WTC11 (cell line): ENCODE results near the gene GPX1. TPM values are rescaled to one million over a fixed set of nuclear protein-coding genes. Genes with fewer than 3 reads are reported as not detected.
A peak's percentile ranks its signal among the peaks of the same experiment; 100 is the strongest.

Experiments
- ATAC-seq: fragments of 200-7000 bp; cut with Tn5 transposase; 2 replicates; pipeline ENCODE4 v1.10.0; 2021; ENCODE audit warnings: mild to moderate bottlenecking, moderate library complexity
- CTCF ChIA-PET: fragments of 300-600 bp; sonication (Branson Sonifier 250); formaldehyde crosslinking; loops from one replicate; lab custom pipeline; 2021; ENCODE audit warnings: antibody characterized with exemption; lab: Charles Lee
- POLR2A ChIA-PET: fragments of 350-600 bp; sonication (Branson Sonifier 250); formaldehyde crosslinking; loops from one replicate; lab custom pipeline; 2021; ENCODE audit warnings: antibody characterized with exemption; lab: Charles Lee
- DNase-seq: peaks from one replicate; pipeline ENCODE4 v3.0.0; 2021; ENCODE audit warnings: low spot score
- H3K27ac Mint-ChIP-seq: 2 replicates; pipeline ENCODE4 v1.8.0; 2021; ENCODE audit warnings: mixed read lengths
- H3K27me3 Mint-ChIP-seq: 2 replicates; pipeline ENCODE4 v1.8.0; 2021; ENCODE audit warnings: low read depth, mild to moderate bottlenecking, moderate library complexity, mixed read lengths
- H3K36me3 Mint-ChIP-seq: 2 replicates; pipeline ENCODE4 v1.8.0; 2021; ENCODE audit warnings: mixed read lengths
- H3K4me1 Mint-ChIP-seq: 2 replicates; pipeline ENCODE4 v1.8.0; 2022; ENCODE audit warnings: mixed read lengths
- H3K4me3 Mint-ChIP-seq: 2 replicates; pipeline ENCODE4 v1.8.0; 2021; ENCODE audit warnings: mild to moderate bottlenecking, moderate library complexity, mixed read lengths
- H3K9me3 Mint-ChIP-seq: 2 replicates; pipeline ENCODE4 v1.8.0; 2021; ENCODE audit warnings: mixed read lengths
- CDX4 ChIP-seq: fragments of 250-450 bp; sonication (Bioruptor Pico); IDR thresholded peaks from 2 replicates; pipeline ENCODE4 v1.9.0; 2021; ENCODE audit warnings: moderate library complexity, mild to moderate bottlenecking, inconsistent platforms, borderline replicate concordance
- E2F5 ChIP-seq: sonication (generic); formaldehyde crosslinking; IDR thresholded peaks from 2 replicates; pipeline ENCODE4 v1.8.1; 2022; ENCODE audit warnings: mild to moderate bottlenecking, moderate library complexity, missing genetic modification reagents
- EMX1 ChIP-seq: fragments of 250-450 bp; sonication (Bioruptor Pico); IDR thresholded peaks from 2 replicates; pipeline ENCODE4 v1.8.0; 2021; ENCODE audit warnings: mild to moderate bottlenecking
- HMGA2 ChIP-seq: fragments of 250-450 bp; sonication (Bioruptor Pico); IDR thresholded peaks from 2 replicates; pipeline ENCODE4 v1.4.0; 2021; ENCODE audit warnings: mild to moderate bottlenecking, moderate library complexity
- JUN ChIP-seq: sonication (generic); formaldehyde crosslinking; IDR thresholded peaks from 2 replicates; pipeline ENCODE4 v1.8.0; 2023; ENCODE audit warnings: mild to moderate bottlenecking, missing genetic modification reagents
- NFATC4 ChIP-seq: fragments of 250-450 bp; sonication (Bioruptor Pico); IDR thresholded peaks from 2 replicates; pipeline ENCODE4 v1.9.0; 2021; ENCODE audit warnings: mild to moderate bottlenecking
- NFE2L1 ChIP-seq: sonication (generic); formaldehyde crosslinking; IDR thresholded peaks from 2 replicates; pipeline ENCODE4 v1.8.1; 2023; ENCODE audit warnings: missing genetic modification reagents
- NR2C2 ChIP-seq: sonication (generic); formaldehyde crosslinking; IDR thresholded peaks from 2 replicates; pipeline ENCODE4 v1.8.0; 2022; ENCODE audit warnings: mild to moderate bottlenecking, missing genetic modification reagents
- RELA ChIP-seq: sonication (generic); formaldehyde crosslinking; IDR thresholded peaks from 2 replicates; pipeline ENCODE4 v1.8.1; 2022; ENCODE audit warnings: missing genetic modification reagents, mild to moderate bottlenecking, borderline replicate concordance
- ZNF138 ChIP-seq: sonication (generic); formaldehyde crosslinking; conservative IDR thresholded peaks from 2 replicates; pipeline ENCODE4 v1.8.1; 2022; ENCODE audit warnings: mild to moderate bottlenecking, moderate library complexity, missing genetic modification reagents
- ZNF232 ChIP-seq: sonication (generic); formaldehyde crosslinking; IDR thresholded peaks from 2 replicates; pipeline ENCODE4 v1.8.0; 2022; ENCODE audit warnings: mild to moderate bottlenecking, missing genetic modification reagents
- ZNF281 ChIP-seq: sonication (generic); formaldehyde crosslinking; IDR thresholded peaks from 2 replicates; pipeline ENCODE4 v1.8.0; 2023; ENCODE audit warnings: mild to moderate bottlenecking, missing genetic modification reagents
- ZNF317 ChIP-seq: sonication (generic); formaldehyde crosslinking; IDR thresholded peaks from 2 replicates; pipeline ENCODE4 v1.8.1; 2023; ENCODE audit warnings: low read depth, mild to moderate bottlenecking, moderate library complexity, missing genetic modification reagents, borderline replicate concordance
- ZNF423 ChIP-seq: fragments of 250-450 bp; sonication (Bioruptor Pico); IDR thresholded peaks from 2 replicates; pipeline ENCODE4 v2.1.2; 2022; ENCODE audit warnings: mild to moderate bottlenecking, moderate library complexity
- ZNF425 ChIP-seq: fragments of 250-450 bp; sonication (Bioruptor Pico); conservative IDR thresholded peaks from 2 replicates; pipeline ENCODE4 v1.9.0; 2021; ENCODE audit warnings: mild to moderate bottlenecking
- total RNA-seq: library from RNA; stranded (reverse); gene quantifications from 3 replicates; pipeline ENCODE4 v1.2.3, GENCODE V29; 2021
- TF ChIP-seq, protein P1 (sequence below): sonication (generic); formaldehyde crosslinking; conservative IDR thresholded peaks from 2 replicates; pipeline ENCODE4 v1.8.1; 2023; ENCODE audit warnings: mild to moderate bottlenecking, low read depth, missing genetic modification reagents, moderate library complexity
- TF ChIP-seq, protein P2 (sequence below): sonication (generic); formaldehyde crosslinking; IDR thresholded peaks from 2 replicates; pipeline ENCODE4 v1.8.1; 2023; ENCODE audit warnings: mild to moderate bottlenecking, missing genetic modification reagents

GPX1 gene
- total RNA-seq, 1 experiment from 2014 or later: 323 TPM

- Mint-ChIP-seq H3K27ac (peak overlapping the region; percentile 88), H3K9me3 (no peaks in the 10 kb centered on the region), H3K36me3 (0 out of 2 replicates have a peak, but pooled peaks cover 8% of the 10 kb centered on the region), H3K27me3 (no peaks in the 10 kb centered on the region), H3K4me3 (no peak overlapping the region), H3K4me1 (peaks cover 10% of the 10 kb centered on the region)
- DNase-seq: no peak
- ChIA-PET CTCF (no interaction called here), POLR2A (interaction anchor here (0.7 kb wide), 1 partner anchor 159 kb away, joined by 3 read pairs; no protein-coding TSS in a partner anchor)
- ATAC-seq: no peak
- TF ChIP-seq ZNF232 (CRISPR knock-in tag) (no peak), ZNF281 (CRISPR knock-in tag) (no peak)
Measured at GRCh38 chr3:49383387-49383786, 25.2 kb upstream of the GPX1 start.

- no peak for ATAC-seq
Measured at GRCh38 chr3:49378249-49378895, 20.2 kb upstream of the GPX1 start.

More at GRCh38 chr3:49378249-49378895, 20.2 kb upstream of the GPX1 start:
- no peak for TF ChIP-seq ZNF425 (CRISPR knock-in tag)
- no peak for TF ChIP-seq RELA (CRISPR knock-in tag)
- no peak for TF ChIP-seq ZNF232 (CRISPR knock-in tag)
- TF ChIP-seq HMGA2 (CRISPR knock-in tag): no peak
- no peak for TF ChIP-seq CDX4 (CRISPR knock-in tag)
- TF ChIP-seq ZNF138 (CRISPR knock-in tag): no peak
- TF ChIP-seq ZNF423 (CRISPR knock-in tag): no peak
- TF ChIP-seq, protein P1, sequence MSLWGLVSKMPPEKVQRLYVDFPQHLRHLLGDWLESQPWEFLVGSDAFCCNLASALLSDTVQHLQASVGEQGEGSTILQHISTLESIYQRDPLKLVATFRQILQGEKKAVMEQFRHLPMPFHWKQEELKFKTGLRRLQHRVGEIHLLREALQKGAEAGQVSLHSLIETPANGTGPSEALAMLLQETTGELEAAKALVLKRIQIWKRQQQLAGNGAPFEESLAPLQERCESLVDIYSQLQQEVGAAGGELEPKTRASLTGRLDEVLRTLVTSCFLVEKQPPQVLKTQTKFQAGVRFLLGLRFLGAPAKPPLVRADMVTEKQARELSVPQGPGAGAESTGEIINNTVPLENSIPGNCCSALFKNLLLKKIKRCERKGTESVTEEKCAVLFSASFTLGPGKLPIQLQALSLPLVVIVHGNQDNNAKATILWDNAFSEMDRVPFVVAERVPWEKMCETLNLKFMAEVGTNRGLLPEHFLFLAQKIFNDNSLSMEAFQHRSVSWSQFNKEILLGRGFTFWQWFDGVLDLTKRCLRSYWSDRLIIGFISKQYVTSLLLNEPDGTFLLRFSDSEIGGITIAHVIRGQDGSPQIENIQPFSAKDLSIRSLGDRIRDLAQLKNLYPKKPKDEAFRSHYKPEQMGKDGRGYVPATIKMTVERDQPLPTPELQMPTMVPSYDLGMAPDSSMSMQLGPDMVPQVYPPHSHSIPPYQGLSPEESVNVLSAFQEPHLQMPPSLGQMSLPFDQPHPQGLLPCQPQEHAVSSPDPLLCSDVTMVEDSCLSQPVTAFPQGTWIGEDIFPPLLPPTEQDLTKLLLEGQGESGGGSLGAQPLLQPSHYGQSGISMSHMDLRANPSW (CRISPR knock-in tag): no peak
- TF ChIP-seq NFATC4: no peak
- TF ChIP-seq JUN: no peak
- TF ChIP-seq, protein P2, sequence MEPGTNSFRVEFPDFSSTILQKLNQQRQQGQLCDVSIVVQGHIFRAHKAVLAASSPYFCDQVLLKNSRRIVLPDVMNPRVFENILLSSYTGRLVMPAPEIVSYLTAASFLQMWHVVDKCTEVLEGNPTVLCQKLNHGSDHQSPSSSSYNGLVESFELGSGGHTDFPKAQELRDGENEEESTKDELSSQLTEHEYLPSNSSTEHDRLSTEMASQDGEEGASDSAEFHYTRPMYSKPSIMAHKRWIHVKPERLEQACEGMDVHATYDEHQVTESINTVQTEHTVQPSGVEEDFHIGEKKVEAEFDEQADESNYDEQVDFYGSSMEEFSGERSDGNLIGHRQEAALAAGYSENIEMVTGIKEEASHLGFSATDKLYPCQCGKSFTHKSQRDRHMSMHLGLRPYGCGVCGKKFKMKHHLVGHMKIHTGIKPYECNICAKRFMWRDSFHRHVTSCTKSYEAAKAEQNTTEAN (CRISPR knock-in tag): no peak
- no peak for TF ChIP-seq E2F5
- no peak for TF ChIP-seq NFE2L1
- no peak for TF ChIP-seq NR2C2 (CRISPR knock-in tag)
- TF ChIP-seq EMX1 (CRISPR knock-in tag): no peak
- TF ChIP-seq ZNF317 (CRISPR knock-in tag): no peak
- Mint-ChIP-seq H3K27me3 (no peaks in the 10 kb centered on the region), H3K4me3 (no peak overlapping the region), H3K9me3 (no peaks in the 10 kb centered on the region), H3K27ac (peak overlapping the region; percentile 88; the same call in 1 of the 2 replicates), H3K36me3 (peaks cover 25% of the 10 kb centered on the region), H3K4me1 (peaks cover 4% of the 10 kb centered on the region; the same call in 1 of the 2 replicates)
- CTCF ChIA-PET: interaction anchor here (2.3 kb wide), 1 partner anchor 38 kb away, joined by 5 read pairs; the partner anchor contains the start of gene USP4
- no peak for DNase-seq
- POLR2A ChIA-PET: no interaction called here
